K562 (cell line): ENCODE measurements around the gene STK11. TPM values are rescaled to one million over a fixed set of nuclear protein-coding genes. Genes with fewer than 3 reads are reported as not detected.
A peak's percentile ranks its signal among the peaks of the same experiment; 100 is the strongest.

ENCODE experiments used
- ATAC-seq: fragments of 200-7000 bp; cut with Tn5 transposase; 3 replicates; pipeline ENCODE4 v1.9.1; 2020; ENCODE audit warnings: moderate library complexity
- BruUV-seq: library from RNA; stranded (reverse); fragments of 400-500 nt; replicated peaks from 2 replicates; lab custom pipeline; 2021; lab: Mats Ljungman, UMichigan
- CTCF ChIA-PET: fragments of 300-600 bp; formaldehyde crosslinking; extraction: SDS; loops from one replicate; lab custom pipeline; 2021; ENCODE audit warnings: low intra/inter-chr PET ratio; lab: Yijun Ruan, JAX
- POLR2A ChIA-PET: fragments of 300-600, 350-650 bp; sonication (Branson Sonifier 250); formaldehyde crosslinking; extraction: SDS; loops from one replicate; lab custom pipeline; 2021; ENCODE audit warnings: antibody characterized with exemption, inconsistent platforms; lab: Yijun Ruan, JAX
- DNase-seq, 4 experiments: peaks; one replicate each; pipeline versions ENCODE4 v3.0.0 to v3.0.0-alpha.2; 2011 to 2018; ENCODE audit warnings: low spot score in 3 of 4, mixed read lengths in 3 of 4; ENCODE audit errors: extremely low read depth in 1 of 4
- FAIRE-seq: peaks from 2 replicates; lab custom pipeline; 2011; peaks lifted over from hg19 to GRCh38; lab: Jason Lieb, UNC
- H2AFZ ChIP-seq: 2 replicates; pipeline ENCODE4 v1.6.0; 2011; ENCODE audit warnings: low read depth, low read length, control low read depth, inconsistent platforms
- H3K27ac ChIP-seq: fragments of 200-600 bp; 3 replicates; pipeline ENCODE4 v1.8.0; 2011; ENCODE audit warnings: low read depth, mild to moderate bottlenecking, control low read depth, inconsistent platforms, low read length, moderate library complexity, mixed read lengths; ENCODE audit errors: extremely low read depth
- H3K27me3 ChIP-seq, 2 experiments: fragments of 300-600 bp in 1 of 2; 2 replicates in 1 of 2; 3 replicates in 1 of 2; pipeline versions ENCODE4 v1.6.0 to v1.8.0; 2011; ENCODE audit warnings: inconsistent platforms in 2 of 2, low read length in 2 of 2, mild to moderate bottlenecking in 1 of 2, mixed read lengths in 1 of 2, moderate library complexity in 1 of 2; ENCODE audit not compliant: control insufficient read depth in 2 of 2, insufficient read depth in 2 of 2
- H3K36me3 ChIP-seq: fragments of 300-600 bp; 3 replicates; pipeline ENCODE4 v1.8.0; 2011; ENCODE audit warnings: mild to moderate bottlenecking, low read length, inconsistent platforms; ENCODE audit not compliant: control insufficient read depth, insufficient read depth
- H3K4me1 ChIP-seq, 2 experiments: fragments of 200-600 bp in 1 of 2; replicated peaks in 1 of 2; 2 replicates in 1 of 2; 3 replicates in 1 of 2; pipeline versions ENCODE4 v1.5.1 to v1.8.0; 2011; ENCODE audit warnings: inconsistent platforms in 2 of 2, low read length in 2 of 2, mild to moderate bottlenecking in 1 of 2, mixed read lengths in 1 of 2, moderate library complexity in 1 of 2; ENCODE audit not compliant: control insufficient read depth in 2 of 2, insufficient read depth in 2 of 2
- H3K4me2 ChIP-seq: 2 replicates; pipeline ENCODE4 v1.6.1; 2011; ENCODE audit warnings: low read length, control low read depth, inconsistent platforms, mixed read lengths; ENCODE audit not compliant: insufficient read depth
- H3K4me3 ChIP-seq: fragments of 200-600 bp; sonication (generic), shearing (Covaris generic); 2 replicates; pipeline ENCODE4 v1.5.1; 2016; ENCODE audit warnings: control low read depth, inconsistent platforms
- H3K79me2 ChIP-seq: fragments of 200-600 bp; 3 replicates; pipeline ENCODE4 v1.8.0; 2011; ENCODE audit warnings: low read length, inconsistent platforms; ENCODE audit not compliant: control insufficient read depth, insufficient read depth
- H3K9ac ChIP-seq, 2 experiments: 2 replicates each; pipeline versions ENCODE4 v1.6.0 to v1.6.1; 2011; ENCODE audit warnings: low read depth in 2 of 2, low read length in 2 of 2, control low read depth in 1 of 2, inconsistent platforms in 1 of 2, mild to moderate bottlenecking in 1 of 2, mixed read lengths in 1 of 2; ENCODE audit not compliant: insufficient read depth in 1 of 2
- H3K9me1 ChIP-seq: one replicate; pipeline ENCODE4 v1.6.0; 2011; ENCODE audit warnings: inconsistent platforms, mild to moderate bottlenecking, low read length, moderate library complexity; ENCODE audit not compliant: control insufficient read depth, insufficient read depth
- H3K9me3 ChIP-seq: replicated peaks from 2 replicates; pipeline ENCODE4 v1.5.1; 2011; ENCODE audit warnings: low read depth, low read length, inconsistent platforms; ENCODE audit not compliant: control insufficient read depth, insufficient read depth
- H4K20me1 ChIP-seq: replicated peaks from 2 replicates; pipeline ENCODE4 v1.6.1; 2011; ENCODE audit warnings: low read length, inconsistent platforms, mixed read lengths; ENCODE audit not compliant: control insufficient read depth, insufficient read depth
- BDP1 ChIP-seq: IDR thresholded peaks from 3 replicates; pipeline ENCODE4 v1.6.1; 2011; ENCODE audit not compliant: insufficient read length, insufficient read depth
- CBX8 ChIP-seq: fragments of 200-600 bp; sonication (generic); IDR thresholded peaks from 2 replicates; pipeline ENCODE4 v1.6.1; 2012; ENCODE audit warnings: borderline replicate concordance, mixed run types, low read depth, mild to moderate bottlenecking, moderate library complexity, mixed read lengths, low read length, control low read depth, inconsistent platforms; ENCODE audit not compliant: poor library complexity, severe bottlenecking; ENCODE audit errors: extremely low read depth
- GTF2F1 ChIP-seq: IDR thresholded peaks from 2 replicates; pipeline ENCODE4 v1.6.1; 2011; ENCODE audit warnings: low read depth, low read length, improper control_type of control experiment
- LCOR ChIP-seq: sonication (generic); formaldehyde crosslinking; IDR thresholded peaks from 2 replicates; pipeline ENCODE4 v1.8.0; 2022; ENCODE audit warnings: mild to moderate bottlenecking, missing genetic modification reagents
- PPARD ChIP-seq: fragments of 250-450 bp; sonication (Bioruptor Pico); IDR thresholded peaks from 2 replicates; pipeline ENCODE4 v1.8.0; 2022; ENCODE audit warnings: inconsistent platforms, mild to moderate bottlenecking, moderate library complexity
- SRF ChIP-seq, 2 experiments: fragments of 250-450, 450-650 bp in 1 of 2; sonication (Bioruptor Pico) in 1 of 2; sonication (generic) in 1 of 2; formaldehyde crosslinking; IDR thresholded peaks; 2 replicates each; pipeline versions ENCODE4 v1.5.0 to v1.5.1; 2020 to 2022; ENCODE audit warnings: mild to moderate bottlenecking in 1 of 2, missing genetic modification reagents in 1 of 2
- STAT5A ChIP-seq: IDR thresholded peaks from 2 replicates; pipeline ENCODE4 v1.6.1; 2012; ENCODE audit warnings: low read length, inconsistent platforms, borderline replicate concordance
- ZNF561 ChIP-seq: fragments of 450-650 bp; formaldehyde crosslinking; conservative IDR thresholded peaks from 2 replicates; pipeline ENCODE4 v1.4.0; 2020; ENCODE audit warnings: mild to moderate bottlenecking, moderate library complexity
- WGBS: fragments of 100-300 bp; shearing (Covaris generic); methylation state at CpG from one replicate; pipeline ENCODE4 v1.1.6; 2016; ENCODE audit warnings: low coverage, mixed read lengths; ENCODE audit not compliant: insufficient coverage; ENCODE audit errors: missing lambda C conversion rate; 5-methylcytosine and 5-hydroxymethylcytosine counted together
- in situ Hi-C: fragments of 300-500 bp; cut with MboI; formaldehyde crosslinking; loops from 4 replicates; pipeline ENCODE4 v1.15.0; 2018; ENCODE audit warnings: inconsistent platforms, mixed read lengths
- intact Hi-C: fragments of 100-400 bp; cut with micrococcal nuclease; formaldehyde crosslinking; loops from 2 replicates; pipeline ENCODE4 v1.14.2; 2022
- polyA plus RNA-seq, 8 experiments: library from polyadenylated mRNA; depleted of rRNA in 4 of 8; stranded (reverse) in 5 of 8; unstranded in 3 of 8; fragments of >200 nt; fragmentation: Nextera tagmentation in 2 of 8; fragmentation: Illumina TruSeq in 1 of 8; extraction: Ambion mirVana in 2 of 8; extraction: Trizol in 1 of 8; gene quantifications; 2 replicates each; pipeline versions ENCODE4 v1.2.1 to v1.2.3, GENCODE V29; 2011 to 2014; ENCODE audit warnings: inconsistent platforms in 1 of 8, missing spikeins in 1 of 8
- total RNA-seq, 7 experiments: library from RNA; depleted of rRNA in 6 of 7; stranded (reverse); fragments of >200 nt in 6 of 7; fragmentation: Illumina TruSeq in 2 of 7; extraction: Trizol in 2 of 7; gene quantifications; 2 replicates each; pipeline versions ENCODE4 v1.2.1 to v1.2.3, GENCODE V29; 2011 to 2021; ENCODE audit warnings: low replicate concordance in 1 of 7
- TF ChIP-seq, protein P1 (sequence below): fragments of 250-450 bp; sonication (Bioruptor Pico); IDR thresholded peaks from 2 replicates; pipeline ENCODE4 v1.5.0; 2020; ENCODE audit warnings: mild to moderate bottlenecking, borderline replicate concordance
- TF ChIP-seq, protein P2 (sequence below): IDR thresholded peaks from 2 replicates; pipeline ENCODE4 v1.6.1; 2011; ENCODE audit warnings: borderline replicate concordance, low read depth, mild to moderate bottlenecking, moderate library complexity, low read length; ENCODE audit not compliant: insufficient read depth, poor library complexity, severe bottlenecking
- TF ChIP-seq, protein P3 (sequence below): fragments of 250-450 bp; sonication (Bioruptor Pico); IDR thresholded peaks from 2 replicates; pipeline ENCODE4 v1.8.0; 2021; ENCODE audit warnings: moderate library complexity, mild to moderate bottlenecking, inconsistent platforms

STK11 gene
- total and polyA plus RNA-seq, 9 of the 15 experiments (the other 6 are each of a cell fraction or from before 2014, with no cell fraction given) = 0.15 to 96.5 (median 31.7) TPM

DNA sequence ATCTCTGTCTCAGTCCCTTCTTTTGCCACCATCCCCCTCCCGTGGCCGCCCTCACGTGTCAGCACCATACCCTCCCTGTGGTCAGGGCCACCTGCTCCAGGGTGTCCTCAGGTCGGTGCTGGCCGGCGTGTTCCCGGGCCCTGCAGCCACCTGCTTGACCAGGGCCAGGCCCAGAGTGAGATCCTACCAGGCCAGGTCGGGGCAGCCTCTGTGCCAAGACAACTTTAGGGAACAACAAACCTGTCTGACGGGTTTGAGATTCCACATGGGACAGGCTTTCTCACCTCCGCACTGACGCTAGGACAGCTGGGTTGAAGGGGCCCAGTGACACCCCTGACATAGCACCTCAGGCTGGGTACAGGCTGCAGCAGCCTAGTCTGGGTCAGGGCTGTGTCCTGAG is 24.0 kb upstream of the STK11 start:
- Histone ChIP-seq H3K4me3 (no peak overlapping the region), H3K27ac (no peak overlapping the region), H4K20me1 (no peaks in the 10 kb centered on the region), H3K9me1 (no peaks in the 10 kb centered on the region), H3K9me3 (no peaks in the 10 kb centered on the region), H3K4me2 (no peak overlapping the region), H3K4me1 (peaks cover 5 to 28% of the 10 kb centered on the region in 2 experiments; a peak in 3 of 5 replicates), H2AFZ (no peak overlapping the region), H3K36me3 (no peaks in the 10 kb centered on the region), H3K27me3 (no peaks in the 10 kb centered on the region), H3K79me2 (no peaks in the 10 kb centered on the region), H3K9ac (peak overlapping the region in 1 of 2 experiments; percentile 78; a peak in 1 of 4 replicates)
- DNase-seq (no peak), FAIRE-seq (no peak), ATAC-seq (no peak)
- TF ChIP-seq CBX8 (no peak), STAT5A (no peak), BDP1 (no peak), PPARD (CRISPR knock-in tag) (no peak), ZNF561 (CRISPR knock-in tag) (no peak), GTF2F1 (no peak), LCOR (CRISPR knock-in tag) (no peak), SRF (CRISPR knock-in tag; IDR thresholded peaks at IDR 0.05) (no peak)
- TF ChIP-seq, protein P1, sequence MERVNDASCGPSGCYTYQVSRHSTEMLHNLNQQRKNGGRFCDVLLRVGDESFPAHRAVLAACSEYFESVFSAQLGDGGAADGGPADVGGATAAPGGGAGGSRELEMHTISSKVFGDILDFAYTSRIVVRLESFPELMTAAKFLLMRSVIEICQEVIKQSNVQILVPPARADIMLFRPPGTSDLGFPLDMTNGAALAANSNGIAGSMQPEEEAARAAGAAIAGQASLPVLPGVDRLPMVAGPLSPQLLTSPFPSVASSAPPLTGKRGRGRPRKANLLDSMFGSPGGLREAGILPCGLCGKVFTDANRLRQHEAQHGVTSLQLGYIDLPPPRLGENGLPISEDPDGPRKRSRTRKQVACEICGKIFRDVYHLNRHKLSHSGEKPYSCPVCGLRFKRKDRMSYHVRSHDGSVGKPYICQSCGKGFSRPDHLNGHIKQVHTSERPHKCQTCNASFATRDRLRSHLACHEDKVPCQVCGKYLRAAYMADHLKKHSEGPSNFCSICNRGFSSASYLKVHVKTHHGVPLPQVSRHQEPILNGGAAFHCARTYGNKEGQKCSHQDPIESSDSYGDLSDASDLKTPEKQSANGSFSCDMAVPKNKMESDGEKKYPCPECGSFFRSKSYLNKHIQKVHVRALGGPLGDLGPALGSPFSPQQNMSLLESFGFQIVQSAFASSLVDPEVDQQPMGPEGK (CRISPR knock-in tag) = no peak
- TF ChIP-seq, protein P2, sequence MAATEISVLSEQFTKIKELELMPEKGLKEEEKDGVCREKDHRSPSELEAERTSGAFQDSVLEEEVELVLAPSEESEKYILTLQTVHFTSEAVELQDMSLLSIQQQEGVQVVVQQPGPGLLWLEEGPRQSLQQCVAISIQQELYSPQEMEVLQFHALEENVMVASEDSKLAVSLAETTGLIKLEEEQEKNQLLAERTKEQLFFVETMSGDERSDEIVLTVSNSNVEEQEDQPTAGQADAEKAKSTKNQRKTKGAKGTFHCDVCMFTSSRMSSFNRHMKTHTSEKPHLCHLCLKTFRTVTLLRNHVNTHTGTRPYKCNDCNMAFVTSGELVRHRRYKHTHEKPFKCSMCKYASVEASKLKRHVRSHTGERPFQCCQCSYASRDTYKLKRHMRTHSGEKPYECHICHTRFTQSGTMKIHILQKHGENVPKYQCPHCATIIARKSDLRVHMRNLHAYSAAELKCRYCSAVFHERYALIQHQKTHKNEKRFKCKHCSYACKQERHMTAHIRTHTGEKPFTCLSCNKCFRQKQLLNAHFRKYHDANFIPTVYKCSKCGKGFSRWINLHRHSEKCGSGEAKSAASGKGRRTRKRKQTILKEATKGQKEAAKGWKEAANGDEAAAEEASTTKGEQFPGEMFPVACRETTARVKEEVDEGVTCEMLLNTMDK = no peak
- TF ChIP-seq, protein P3, sequence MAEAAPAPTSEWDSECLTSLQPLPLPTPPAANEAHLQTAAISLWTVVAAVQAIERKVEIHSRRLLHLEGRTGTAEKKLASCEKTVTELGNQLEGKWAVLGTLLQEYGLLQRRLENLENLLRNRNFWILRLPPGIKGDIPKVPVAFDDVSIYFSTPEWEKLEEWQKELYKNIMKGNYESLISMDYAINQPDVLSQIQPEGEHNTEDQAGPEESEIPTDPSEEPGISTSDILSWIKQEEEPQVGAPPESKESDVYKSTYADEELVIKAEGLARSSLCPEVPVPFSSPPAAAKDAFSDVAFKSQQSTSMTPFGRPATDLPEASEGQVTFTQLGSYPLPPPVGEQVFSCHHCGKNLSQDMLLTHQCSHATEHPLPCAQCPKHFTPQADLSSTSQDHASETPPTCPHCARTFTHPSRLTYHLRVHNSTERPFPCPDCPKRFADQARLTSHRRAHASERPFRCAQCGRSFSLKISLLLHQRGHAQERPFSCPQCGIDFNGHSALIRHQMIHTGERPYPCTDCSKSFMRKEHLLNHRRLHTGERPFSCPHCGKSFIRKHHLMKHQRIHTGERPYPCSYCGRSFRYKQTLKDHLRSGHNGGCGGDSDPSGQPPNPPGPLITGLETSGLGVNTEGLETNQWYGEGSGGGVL (CRISPR knock-in tag) = no peak
- BruUV-seq = no TSS peak
- in situ Hi-C loops = no loop called here
- WGBS = 68% methylated on average over 9 of the region's 11 CpGs
- intact Hi-C loops = no loop called here
- CTCF ChIA-PET = no interaction called here
- POLR2A ChIA-PET = interaction anchor here (0.7 kb wide), 1 partner anchor 93 kb away, joined by 3 read pairs; the partner anchor contains the start of gene FAM174C
